Measurements from ENCODE around the gene TTLL5.

The TTLL5 gene

GRCh38 chr14:75773046-75773445 lies 112.0 kb downstream of the TTLL5 start:
- in situ Hi-C loops (cut with HindIII; ENCODE audit: low pct_ligation_motif_present, low sequenced_read_pairs) = no loop called here
- Histone ChIP-seq H3K27ac (no peak overlapping the region), H3K27me3 (replicated peaks) (no peaks in the 10 kb centered on the region), H3K4me3 (ENCODE audit: low read depth, low read length) (no peak overlapping the region), H3K36me3 (replicated peaks) (no peaks in the 10 kb centered on the region)
- no peak for DNase-seq
- TF ChIP-seq, protein P1, sequence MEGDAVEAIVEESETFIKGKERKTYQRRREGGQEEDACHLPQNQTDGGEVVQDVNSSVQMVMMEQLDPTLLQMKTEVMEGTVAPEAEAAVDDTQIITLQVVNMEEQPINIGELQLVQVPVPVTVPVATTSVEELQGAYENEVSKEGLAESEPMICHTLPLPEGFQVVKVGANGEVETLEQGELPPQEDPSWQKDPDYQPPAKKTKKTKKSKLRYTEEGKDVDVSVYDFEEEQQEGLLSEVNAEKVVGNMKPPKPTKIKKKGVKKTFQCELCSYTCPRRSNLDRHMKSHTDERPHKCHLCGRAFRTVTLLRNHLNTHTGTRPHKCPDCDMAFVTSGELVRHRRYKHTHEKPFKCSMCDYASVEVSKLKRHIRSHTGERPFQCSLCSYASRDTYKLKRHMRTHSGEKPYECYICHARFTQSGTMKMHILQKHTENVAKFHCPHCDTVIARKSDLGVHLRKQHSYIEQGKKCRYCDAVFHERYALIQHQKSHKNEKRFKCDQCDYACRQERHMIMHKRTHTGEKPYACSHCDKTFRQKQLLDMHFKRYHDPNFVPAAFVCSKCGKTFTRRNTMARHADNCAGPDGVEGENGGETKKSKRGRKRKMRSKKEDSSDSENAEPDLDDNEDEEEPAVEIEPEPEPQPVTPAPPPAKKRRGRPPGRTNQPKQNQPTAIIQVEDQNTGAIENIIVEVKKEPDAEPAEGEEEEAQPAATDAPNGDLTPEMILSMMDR (IDR thresholded peaks at IDR 0.05; ENCODE audit: low read depth, low read length, missing control alignments) = no peak

DNA sequence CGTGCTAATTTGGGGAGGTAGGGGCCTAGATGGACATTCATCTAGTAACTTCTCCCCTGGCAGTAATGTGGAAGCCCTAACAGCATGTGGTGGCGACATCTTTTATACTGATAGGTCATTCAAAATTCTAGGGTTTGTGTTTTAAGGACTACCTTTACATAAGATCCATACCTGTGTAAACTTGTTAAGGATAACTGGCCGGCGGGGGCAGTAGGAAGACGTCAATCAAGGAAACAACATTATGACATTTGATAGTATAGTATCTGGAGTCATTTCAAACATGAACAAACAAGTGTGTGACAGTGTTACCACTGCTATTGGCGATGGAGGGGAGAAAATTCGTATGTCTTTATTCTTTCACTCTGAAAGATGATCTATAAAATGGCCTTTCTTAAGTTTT lies 120.0 kb downstream of the TTLL5 start:
- in situ Hi-C loops (cut with HindIII; ENCODE audit: low pct_ligation_motif_present, low sequenced_read_pairs) = no loop called here
- Histone ChIP-seq H3K4me3 (ENCODE audit: low read depth, low read length) (no peak overlapping the region), H3K27me3 (replicated peaks) (no peaks in the 10 kb centered on the region), H3K27ac (no peak overlapping the region), H3K36me3 (replicated peaks) (peaks cover 15% of the 10 kb centered on the region)
- DNase-seq = no peak
- TF ChIP-seq, protein P1 (IDR thresholded peaks at IDR 0.05; ENCODE audit: low read depth, low read length, missing control alignments) = no peak

- Histone ChIP-seq H3K36me3 (replicated peaks) (peaks cover 15% of the 10 kb centered on the region), H3K27me3 (replicated peaks) (no peaks in the 10 kb centered on the region), H3K4me3 (ENCODE audit: low read depth, low read length) (no peak overlapping the region), H3K27ac (no peak overlapping the region)
- no peak for DNase-seq
- in situ Hi-C loops (cut with HindIII; ENCODE audit: low pct_ligation_motif_present, low sequenced_read_pairs) = no loop called here
- TF ChIP-seq, protein P1 (IDR thresholded peaks at IDR 0.05; ENCODE audit: low read depth, low read length, missing control alignments) = no peak
Measured at GRCh38 chr14:75783184-75783583, 122.1 kb downstream of the TTLL5 start.

GRCh38 chr14:75783602-75784313 lies 122.7 kb downstream of the TTLL5 start:
- H3K27me3 ChIP-seq (replicated peaks) = no peaks in the 10 kb centered on the region
- peaks cover 15% of the 10 kb centered on the region for H3K36me3 ChIP-seq (replicated peaks)
- no peak for DNase-seq
- in situ Hi-C loops (cut with HindIII; ENCODE audit: low pct_ligation_motif_present, low sequenced_read_pairs) = no loop called here
- TF ChIP-seq, protein P1 (IDR thresholded peaks at IDR 0.05; ENCODE audit: low read depth, low read length, missing control alignments) = no peak
- H3K4me3 ChIP-seq (ENCODE audit: low read depth, low read length) = no peak overlapping the region
- H3K27ac ChIP-seq = no peak overlapping the region

DNA sequence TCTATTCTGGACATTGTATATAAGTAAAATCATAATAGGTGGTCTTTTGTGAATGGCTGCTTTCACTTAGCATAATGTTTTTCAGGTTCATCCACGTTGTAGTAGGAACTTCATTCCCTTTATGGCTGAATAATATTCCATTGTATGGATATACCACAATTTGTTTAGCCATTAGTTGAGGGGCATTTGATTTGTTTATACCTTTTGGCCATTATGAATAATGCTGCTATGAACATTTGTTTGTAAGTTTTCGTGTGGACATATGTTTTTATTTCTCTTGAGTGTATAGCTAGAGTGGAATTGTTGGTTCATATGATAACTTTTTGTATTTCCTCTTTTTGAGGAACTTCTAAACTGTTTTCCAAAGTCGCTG lies 123.3 kb downstream of the TTLL5 start:
- no peak for DNase-seq
- no peak overlapping the region for H3K4me3 ChIP-seq (ENCODE audit: low read depth, low read length)
- no peak overlapping the region for H3K27ac ChIP-seq
- H3K36me3 ChIP-seq (replicated peaks) = peaks cover 15% of the 10 kb centered on the region
- TF ChIP-seq, protein P1 (IDR thresholded peaks at IDR 0.05; ENCODE audit: low read depth, low read length, missing control alignments) = no peak
- in situ Hi-C loops (cut with HindIII; ENCODE audit: low pct_ligation_motif_present, low sequenced_read_pairs) = no loop called here
- no peaks in the 10 kb centered on the region for H3K27me3 ChIP-seq (replicated peaks)

GRCh38 chr14:75793806-75794205 lies 132.8 kb downstream of the TTLL5 start:
- TF ChIP-seq, protein P1 (IDR thresholded peaks at IDR 0.05; ENCODE audit: low read depth, low read length, missing control alignments) = no peak
- DNase-seq = no peak
- H3K36me3 ChIP-seq (replicated peaks) = no peaks in the 10 kb centered on the region
- in situ Hi-C loops (cut with HindIII; ENCODE audit: low pct_ligation_motif_present, low sequenced_read_pairs) = no loop called here
- H3K4me3 ChIP-seq (ENCODE audit: low read depth, low read length) = no peak overlapping the region
- no peak overlapping the region for H3K27ac ChIP-seq
- no peaks in the 10 kb centered on the region for H3K27me3 ChIP-seq (replicated peaks)

Data from brain microvascular endothelial cell (primary cell).